AG04449 (cell line): Measurements from ENCODE around the gene C7.
A peak's percentile ranks its signal among the peaks of the same experiment; 100 is the strongest.

ENCODE experiments used
- CTCF ChIA-PET: fragments of 350-600 bp; formaldehyde crosslinking; extraction: SDS; loops from one replicate; lab custom pipeline; 2021; ENCODE audit warnings: antibody characterized with exemption; lab: Yijun Ruan, JAX
- POLR2A ChIA-PET: fragments of 400-600, 350-600 bp; formaldehyde crosslinking; extraction: SDS; loops from one replicate; lab custom pipeline; 2020; ENCODE audit warnings: antibody characterized with exemption, inconsistent platforms; lab: Yijun Ruan, JAX
- DNase-seq: peaks from one replicate; pipeline ENCODE4 v3.0.0-alpha.2; 2010; ENCODE audit warnings: low read depth, low spot score
- H3K4me3 ChIP-seq: 2 replicates; pipeline ENCODE4 v1.5.1; 2011; ENCODE audit warnings: low read depth, mild to moderate bottlenecking, control low read depth, low read length
- TF ChIP-seq, protein P1 (sequence below): IDR thresholded peaks from one replicate; pipeline ENCODE4 v1.5.1; 2011; ENCODE audit warnings: mild to moderate bottlenecking, moderate library complexity, low read length, control low read depth, inconsistent platforms; ENCODE audit not compliant: insufficient read depth; ENCODE audit errors: missing control alignments

Gene C7

DNA sequence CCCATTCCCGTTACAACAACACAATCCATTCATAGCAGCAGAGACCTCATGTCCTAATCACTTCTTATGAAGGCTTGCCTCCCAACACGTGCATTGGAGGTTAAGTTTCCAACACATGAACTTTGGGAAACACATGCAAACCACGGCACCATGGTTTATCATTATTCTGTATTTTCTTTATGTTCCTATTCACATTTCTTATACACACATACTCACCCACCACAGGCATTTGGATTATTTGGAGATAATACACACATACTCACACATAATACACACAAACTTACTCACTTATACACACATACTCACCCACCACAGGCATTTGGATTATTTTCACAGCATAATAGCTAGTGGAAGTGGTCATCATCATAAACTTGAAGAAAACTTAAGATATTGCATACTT is 75.6 kb downstream of the C7 start:
- TF ChIP-seq, protein P1, sequence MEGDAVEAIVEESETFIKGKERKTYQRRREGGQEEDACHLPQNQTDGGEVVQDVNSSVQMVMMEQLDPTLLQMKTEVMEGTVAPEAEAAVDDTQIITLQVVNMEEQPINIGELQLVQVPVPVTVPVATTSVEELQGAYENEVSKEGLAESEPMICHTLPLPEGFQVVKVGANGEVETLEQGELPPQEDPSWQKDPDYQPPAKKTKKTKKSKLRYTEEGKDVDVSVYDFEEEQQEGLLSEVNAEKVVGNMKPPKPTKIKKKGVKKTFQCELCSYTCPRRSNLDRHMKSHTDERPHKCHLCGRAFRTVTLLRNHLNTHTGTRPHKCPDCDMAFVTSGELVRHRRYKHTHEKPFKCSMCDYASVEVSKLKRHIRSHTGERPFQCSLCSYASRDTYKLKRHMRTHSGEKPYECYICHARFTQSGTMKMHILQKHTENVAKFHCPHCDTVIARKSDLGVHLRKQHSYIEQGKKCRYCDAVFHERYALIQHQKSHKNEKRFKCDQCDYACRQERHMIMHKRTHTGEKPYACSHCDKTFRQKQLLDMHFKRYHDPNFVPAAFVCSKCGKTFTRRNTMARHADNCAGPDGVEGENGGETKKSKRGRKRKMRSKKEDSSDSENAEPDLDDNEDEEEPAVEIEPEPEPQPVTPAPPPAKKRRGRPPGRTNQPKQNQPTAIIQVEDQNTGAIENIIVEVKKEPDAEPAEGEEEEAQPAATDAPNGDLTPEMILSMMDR = no peak
- no peak overlapping the region for H3K4me3 ChIP-seq
- ChIA-PET CTCF (no interaction called here), POLR2A (no interaction called here)
- DNase-seq = peak; percentile 60

DNA sequence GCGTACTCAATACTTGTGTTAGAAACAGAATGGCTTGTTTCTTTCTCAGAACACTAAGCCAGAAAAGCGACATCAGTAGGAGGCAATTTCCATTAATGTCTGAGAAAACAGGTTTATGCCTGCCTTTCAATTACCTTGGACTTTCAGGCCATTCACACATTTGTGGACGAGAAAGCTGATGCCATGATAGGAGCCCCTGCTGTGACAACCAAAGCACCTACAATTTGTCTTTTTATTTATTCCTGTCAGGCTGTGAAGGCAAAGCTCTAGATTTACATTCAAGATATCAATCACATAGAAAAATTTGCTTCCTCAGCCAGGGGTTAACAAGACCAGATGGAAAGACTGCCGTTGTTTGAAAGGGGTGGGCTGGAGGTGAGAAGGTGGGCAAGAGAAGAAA is 76.2 kb downstream of the C7 start:
- no peak for DNase-seq
- TF ChIP-seq, protein P1 = no peak
- ChIA-PET CTCF (no interaction called here), POLR2A (no interaction called here)
- H3K4me3 ChIP-seq = no peak overlapping the region

DNA sequence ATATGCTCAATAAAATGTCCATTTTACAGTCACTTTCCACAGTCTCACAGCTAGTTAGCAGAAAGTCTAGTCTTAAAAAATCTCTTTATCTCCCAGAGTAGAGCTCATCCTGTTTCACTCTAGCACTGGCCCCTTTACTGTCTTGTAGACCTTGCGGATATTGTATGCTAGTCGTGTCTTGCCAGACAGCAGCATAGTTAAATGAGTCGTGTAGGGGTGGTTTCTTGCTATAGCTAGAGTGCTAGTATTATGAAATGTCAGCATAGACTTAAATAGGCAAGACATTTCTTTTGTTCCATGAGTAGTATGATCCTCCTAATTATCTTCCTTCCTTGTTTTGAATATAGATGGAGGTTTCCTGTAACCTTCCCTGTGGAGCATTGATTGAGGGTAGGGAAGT is 77.4 kb downstream of the C7 start:
- TF ChIP-seq, protein P1 = no peak
- DNase-seq = no peak
- POLR2A ChIA-PET = no interaction called here
- CTCF ChIA-PET = no interaction called here
- no peak overlapping the region for H3K4me3 ChIP-seq

DNA sequence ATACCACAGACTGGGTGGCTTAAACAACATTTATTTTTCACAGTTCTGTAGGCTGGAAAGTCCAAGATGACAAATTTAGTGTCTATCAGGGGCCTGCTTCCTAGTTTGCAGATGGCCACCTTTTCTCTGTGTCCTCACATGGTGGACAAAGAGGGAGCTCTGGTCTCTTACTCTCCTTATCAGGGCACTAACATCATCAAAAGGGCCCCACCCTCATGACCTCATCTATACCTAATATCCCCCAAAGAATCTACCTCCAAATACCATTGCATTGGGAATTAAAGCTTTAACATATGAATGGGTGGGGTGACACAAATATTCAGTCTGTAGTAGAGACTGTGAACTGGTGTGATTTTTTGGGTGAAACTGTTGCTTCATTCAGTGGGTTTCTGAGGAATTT is 78.1 kb downstream of the C7 start:
- TF ChIP-seq, protein P1 = no peak

DNA sequence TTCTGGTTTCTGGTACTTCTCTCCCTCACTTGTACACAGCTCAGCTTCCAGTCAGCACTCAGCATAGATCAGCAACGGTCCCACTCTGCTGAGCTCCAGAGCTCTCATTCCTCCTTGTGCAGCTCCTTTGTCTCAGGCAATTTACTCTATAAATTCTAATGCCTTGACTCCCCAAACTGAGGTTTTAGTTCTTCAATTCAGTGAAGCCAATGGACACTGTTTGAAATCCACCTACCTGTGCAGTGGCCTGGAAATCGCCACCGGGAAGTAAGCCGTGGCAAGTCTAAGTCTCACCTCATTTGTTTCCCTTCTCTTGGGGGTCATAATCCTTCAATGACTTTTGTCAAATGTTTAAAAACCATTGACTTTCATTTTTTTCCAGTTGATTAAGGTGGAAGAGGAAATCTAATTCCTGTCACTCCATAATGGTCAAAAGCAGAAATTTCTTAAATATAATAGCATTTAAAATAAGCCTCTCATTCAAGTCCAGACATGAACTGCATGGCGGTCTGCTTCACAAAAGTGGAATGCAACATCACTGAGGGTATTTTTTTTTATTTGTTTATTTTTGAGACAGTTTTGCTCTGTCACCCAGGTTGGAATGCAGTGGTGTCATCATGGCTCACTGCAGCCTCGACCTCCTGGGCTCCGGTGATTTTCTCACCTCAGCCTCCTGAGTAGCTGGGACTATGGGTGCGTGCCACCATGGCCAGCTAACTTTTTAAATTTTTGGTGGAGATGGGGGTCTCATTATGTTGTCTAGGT is 79.6 kb downstream of the C7 start:
- CTCF ChIA-PET = no interaction called here
- POLR2A ChIA-PET = no interaction called here
- TF ChIP-seq, protein P1 = no peak
- H3K4me3 ChIP-seq = no peak overlapping the region
- no peak for DNase-seq

More for the DNA sequence above, 78.1 kb downstream of the C7 start:
- H3K4me3 ChIP-seq = no peak overlapping the region
- CTCF ChIA-PET = no interaction called here
- POLR2A ChIA-PET = no interaction called here
- no peak for DNase-seq

DNA sequence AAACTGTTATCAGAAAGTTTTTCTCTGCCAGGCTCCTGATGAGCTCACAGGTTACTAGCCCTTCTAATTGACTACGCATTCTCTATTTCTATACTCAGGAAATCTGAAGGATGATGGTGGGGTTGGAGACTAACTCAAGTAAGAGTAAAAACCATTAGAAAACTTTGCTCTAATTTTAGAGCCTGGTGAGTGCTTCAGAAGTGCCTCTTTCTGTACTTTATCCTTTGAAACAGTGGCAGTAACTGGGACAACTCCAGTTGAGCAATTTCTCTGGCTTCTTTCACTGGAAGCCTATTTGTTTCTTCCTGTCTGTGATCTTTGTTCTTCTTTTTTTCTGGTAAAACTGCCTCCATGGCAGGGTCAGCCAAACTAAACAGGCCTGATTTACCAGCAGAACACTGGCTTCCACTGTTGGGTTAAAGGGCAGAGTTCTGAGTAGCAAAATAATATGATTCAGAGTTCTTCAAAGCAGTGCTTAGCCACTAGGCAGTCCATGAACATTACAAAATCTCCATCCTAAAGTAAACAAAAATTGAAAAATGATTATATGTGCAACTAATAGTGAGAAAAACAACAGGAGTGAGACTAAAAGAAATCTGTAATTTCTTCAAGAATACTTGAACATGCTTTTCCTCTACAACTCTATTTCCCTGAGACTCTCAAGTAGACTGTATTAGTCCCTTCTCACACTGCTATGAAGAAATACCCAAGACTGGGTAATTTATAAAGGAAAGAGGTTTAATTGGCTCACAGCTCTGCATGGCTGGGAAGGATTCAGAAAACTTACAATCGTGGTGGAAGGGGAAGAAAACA is 82.1 kb downstream of the C7 start:
- ChIA-PET CTCF (no interaction called here), POLR2A (no interaction called here)
- TF ChIP-seq, protein P1 = no peak
- no peak for DNase-seq
- no peak overlapping the region for H3K4me3 ChIP-seq
